Heart right ventricle (tissue), 16 donors: ENCODE data around the gene TCF12. TPM values are rescaled to one million over a fixed set of nuclear protein-coding genes. Genes with fewer than 3 reads are reported as not detected.

Experiments
- ATAC-seq, 8 donors: fragments of 200-7000 bp; cut with Tn5 transposase; one replicate each; pipeline ENCODE4 v1.9.1; 2020; ENCODE audit warnings: mild to moderate bottlenecking in 8 of 8, moderate library complexity in 8 of 8, moderate number of reproducible peaks in 1 of 8
- DNase-seq, 2 donors: peaks; one replicate each; pipeline ENCODE4 v3.0.0-alpha.2; 2020
- H3K27ac ChIP-seq, 10 donors: fragments of 200-600 bp; sonication (generic) in 2 of 10; one replicate each; pipeline versions ENCODE4 v1.5.0 to v1.8.0; 2020 to 2022; ENCODE audit warnings: mild to moderate bottlenecking in 3 of 10
- H3K27me3 ChIP-seq, 7 donors: fragments of 200-600 bp; one replicate each; pipeline ENCODE4 v1.8.0; 2021 to 2022; ENCODE audit warnings: mild to moderate bottlenecking in 2 of 7
- H3K36me3 ChIP-seq, 9 donors: fragments of 200-600 bp; sonication (generic) in 1 of 9; one replicate each; pipeline versions ENCODE4 v1.5.0 to v1.8.0; 2020 to 2022; ENCODE audit warnings: mild to moderate bottlenecking in 2 of 9
- H3K4me1 ChIP-seq, 9 donors: fragments of 200-600 bp; sonication (generic) in 1 of 9; one replicate each; pipeline versions ENCODE4 v1.5.0 to v1.8.0; 2020 to 2022; ENCODE audit warnings: mild to moderate bottlenecking in 4 of 9
- H3K4me3 ChIP-seq, 10 donors: fragments of 200-600 bp; sonication (generic) in 2 of 10; one replicate each; pipeline versions ENCODE4 v1.5.0 to v1.8.0; 2020 to 2022; ENCODE audit warnings: mild to moderate bottlenecking in 7 of 10, moderate library complexity in 2 of 10
- H3K9me3 ChIP-seq, 11 donors: fragments of 200-600 bp in 10 of 11; sonication (generic) in 2 of 11; one replicate each; pipeline versions ENCODE4 v1.5.0 to v1.8.0; 2013 to 2022; ENCODE audit warnings: mild to moderate bottlenecking in 2 of 11, control low read depth in 1 of 11, moderate library complexity in 1 of 11
- CTCF ChIP-seq, 9 donors: fragments of 200-600 bp; sonication (generic) in 2 of 9; IDR thresholded peaks; one replicate each; pipeline versions ENCODE4 v1.5.0 to v1.8.0; 2021 to 2022; ENCODE audit warnings: antibody characterized with exemption in 9 of 9, mild to moderate bottlenecking in 5 of 9, moderate library complexity in 1 of 9
- WGBS, 2 donors: extraction: QIAGEN DNeasy Blood & Tissue Kit; methylation state at CpG; one replicate each; pipeline ENCODE4 v1.1.7; 2013; ENCODE audit warnings: inconsistent platforms in 1 of 2; 5-methylcytosine and 5-hydroxymethylcytosine counted together
- intact Hi-C, 10 donors: fragments of 100-400 bp; cut with DNase I; formaldehyde crosslinking; loops; one replicate each; pipeline versions ENCODE4 v1.11.1 to v1.14.2; 2022
- polyA plus RNA-seq, 2 donors: library from polyadenylated mRNA; stranded (reverse); fragments of 200-250 nt; gene quantifications; one replicate each; pipeline ENCODE4 v1.2.3, GENCODE V29; 2013
- total RNA-seq, 10 donors: library from RNA; stranded (reverse); fragmentation: NEBNext Ultra II Directional in 3 of 10; extraction: Animal tissue kit (Norgen Biotek cat#: 25700) in 3 of 10; gene quantifications; one replicate each; pipeline versions ENCODE4 v1.2.1 to v1.2.4, GENCODE V29; 2021 to 2023
- donor health status: Arrhythmogenic right ventricular cardiomyopathy.
- donor health status: ischemic (EF 13 %, LVEDD 7.1; RV severe dilation, severe dysfunction).
- donor health status: healthy with polysubstance abuse.
- donor health status: DM: no; HTN: yes; CAD: no.
- donor health status: DM: no; HTN: no; CAD: no.
- donor health status: ischemic (EF 25% LVEDD 6.9; RV normal size, moderate dysfunction).
- donor health status: ischemic (EF 25% LVEDD 5.7; RV mildly dilated, moderate dysfunction).
- donor health status: healthy.
- donor health status: DM: yes; HTN: yes; CAD: no.
- donor health status: Ischemic cardiomyopathy.
- donor health status: ischemic (EF 35%, LVEDD 5.7; RV mildly dilated, moderate dysfunction).
- donor health status: nonischemic (EF 11% LVEDD 7.7; RV severe dilation, severe dysfunction).
- donor health status: DM: yes; HTN: yes; CAD: no.
- donor health status: PGD.
- donor health status: ischemic (EF 29% LVEDD 5.4; RV normal size, mild dysfunction).
- donor health status: nonischemic (EF 23%, LVEDD 6.1; RV moderate dilation, normal function).

TCF12 gene
- total and polyA plus RNA-seq, 12 donors: 8.7 to 55.7 (median 38.4) TPM

GRCh38 chr15:57056357-57056756, 137.9 kb downstream of the TCF12 start:
- H3K4me1 ChIP-seq: peaks cover 6 to 76% (median 40%) of the 10 kb centered on the region in 9 donors

GRCh38 chr15:57057134-57057930, 138.9 kb downstream of the TCF12 start:
- Histone ChIP-seq H3K9me3 (no peaks in the 10 kb centered on the region), H3K4me3 (no peak overlapping the region), H3K27ac (no peak overlapping the region), H3K27me3 (no peaks in the 10 kb centered on the region), H3K36me3 (no peaks in the 10 kb centered on the region), H3K4me1 (peaks cover 6 to 74% (median 40%) of the 10 kb centered on the region in 9 donors)
- intact Hi-C loops: no loop called here
- DNase-seq (no peak), ATAC-seq (no peak)
- TF ChIP-seq CTCF (IDR thresholded peaks at IDR 0.05): no peak
- WGBS, 2 donors: 39 to 45% methylated on average over 3 of the region's 3 CpGs

More at GRCh38 chr15:57056357-57056756, 137.9 kb downstream of the TCF12 start:
- Histone ChIP-seq H3K27ac (no peak overlapping the region), H3K4me3 (no peak overlapping the region), H3K27me3 (no peaks in the 10 kb centered on the region), H3K36me3 (no peaks in the 10 kb centered on the region), H3K9me3 (no peaks in the 10 kb centered on the region)
- ATAC-seq: no peak
- 94 to 96% methylated on average over 7 of the region's 7 CpGs for WGBS, 2 donors
- DNase-seq: no peak
- intact Hi-C loops: no loop called here
- TF ChIP-seq CTCF (IDR thresholded peaks at IDR 0.05): no peak

GRCh38 chr15:57059026-57059660, 140.7 kb downstream of the TCF12 start:
- no peak overlapping the region for H3K27ac ChIP-seq
- ATAC-seq (no peak), DNase-seq (no peak)
- no peak overlapping the region for H3K4me3 ChIP-seq
- H3K36me3 ChIP-seq: no peaks in the 10 kb centered on the region
- intact Hi-C loops: no loop called here
- WGBS, 2 donors: 93 to 95% methylated on average over 2 of the region's 2 CpGs
- no peaks in the 10 kb centered on the region for H3K9me3 ChIP-seq
- no peaks in the 10 kb centered on the region for H3K27me3 ChIP-seq
- TF ChIP-seq CTCF (IDR thresholded peaks at IDR 0.05): no peak
- peaks cover 6 to 59% (median 37%) of the 10 kb centered on the region in 9 donors for H3K4me1 ChIP-seq

GRCh38 chr15:57060799-57061198, 142.4 kb downstream of the TCF12 start:
- Histone ChIP-seq H3K4me3 (no peak overlapping the region), H3K36me3 (no peaks in the 10 kb centered on the region), H3K4me1 (peaks cover 6 to 61% (median 33%) of the 10 kb centered on the region in 9 donors), H3K27me3 (no peaks in the 10 kb centered on the region), H3K9me3 (no peaks in the 10 kb centered on the region), H3K27ac (no peak overlapping the region)
- no peak for TF ChIP-seq CTCF (IDR thresholded peaks at IDR 0.05)
- WGBS, 2 donors: 33 to 50% methylated on average over 2 of the region's 2 CpGs
- DNase-seq (no peak), ATAC-seq (no peak)
- intact Hi-C loops: no loop called here
